ENCODE results near the gene ARID1B. TPM values are rescaled to one million over a fixed set of nuclear protein-coding genes. Genes with fewer than 3 reads are reported as not detected.
A peak's percentile ranks its signal among the peaks of the same experiment; 100 is the strongest.

Gene ARID1B
- total and polyA plus RNA-seq, 12 donors = 11.2 to 63.2 (median 52.2) TPM

DNA sequence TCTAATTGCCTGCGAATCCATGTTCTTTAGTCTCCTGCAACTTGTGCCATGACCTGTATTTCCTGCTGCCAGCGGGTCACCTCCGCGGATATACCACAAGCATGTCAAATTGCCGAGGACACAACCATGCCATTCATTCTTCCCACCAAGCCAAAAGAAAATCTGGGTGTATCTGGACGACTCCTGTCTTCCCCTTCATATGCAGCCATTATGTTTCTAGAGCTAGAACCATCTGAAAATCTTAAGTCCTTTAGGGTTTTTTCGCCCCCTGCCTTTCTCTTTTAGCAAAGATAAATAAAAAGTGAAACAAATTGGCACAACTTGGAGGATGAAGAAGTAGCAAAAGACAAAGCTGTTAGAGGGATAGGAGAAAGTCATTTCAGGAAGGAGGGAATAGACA is 242.6 kb downstream of the ARID1B start:
- H3K9me3 ChIP-seq = no peaks in the 10 kb centered on the region
- ATAC-seq (no peak), DNase-seq (no peak)
- intact Hi-C loops (cut with DNase I) = loop anchor here in 7 of 10 donors (2.0 to 10.0 kb wide), 15 partner anchors 42 to 457 kb away; partner anchors contain the start of gene ARID1B (in 3 of the 7)
- 71 to 75% methylated on average over 7 of the region's 7 CpGs for WGBS, 2 donors
- peak overlapping the region in 1 of 10 donors; percentile 81 for H3K4me3 ChIP-seq
- H3K36me3 ChIP-seq = no peaks in the 10 kb centered on the region
- TF ChIP-seq, protein P1, sequence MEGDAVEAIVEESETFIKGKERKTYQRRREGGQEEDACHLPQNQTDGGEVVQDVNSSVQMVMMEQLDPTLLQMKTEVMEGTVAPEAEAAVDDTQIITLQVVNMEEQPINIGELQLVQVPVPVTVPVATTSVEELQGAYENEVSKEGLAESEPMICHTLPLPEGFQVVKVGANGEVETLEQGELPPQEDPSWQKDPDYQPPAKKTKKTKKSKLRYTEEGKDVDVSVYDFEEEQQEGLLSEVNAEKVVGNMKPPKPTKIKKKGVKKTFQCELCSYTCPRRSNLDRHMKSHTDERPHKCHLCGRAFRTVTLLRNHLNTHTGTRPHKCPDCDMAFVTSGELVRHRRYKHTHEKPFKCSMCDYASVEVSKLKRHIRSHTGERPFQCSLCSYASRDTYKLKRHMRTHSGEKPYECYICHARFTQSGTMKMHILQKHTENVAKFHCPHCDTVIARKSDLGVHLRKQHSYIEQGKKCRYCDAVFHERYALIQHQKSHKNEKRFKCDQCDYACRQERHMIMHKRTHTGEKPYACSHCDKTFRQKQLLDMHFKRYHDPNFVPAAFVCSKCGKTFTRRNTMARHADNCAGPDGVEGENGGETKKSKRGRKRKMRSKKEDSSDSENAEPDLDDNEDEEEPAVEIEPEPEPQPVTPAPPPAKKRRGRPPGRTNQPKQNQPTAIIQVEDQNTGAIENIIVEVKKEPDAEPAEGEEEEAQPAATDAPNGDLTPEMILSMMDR (IDR thresholded peaks at IDR 0.05) = no peak
- H3K27me3 ChIP-seq = no peaks in the 10 kb centered on the region
- peak overlapping the region in 3 of 10 donors; percentile 98 to 99 (median 99) for H3K27ac ChIP-seq
- peaks cover 0 to 73% (median 56%) of the 10 kb centered on the region in 9 donors for H3K4me1 ChIP-seq

DNA sequence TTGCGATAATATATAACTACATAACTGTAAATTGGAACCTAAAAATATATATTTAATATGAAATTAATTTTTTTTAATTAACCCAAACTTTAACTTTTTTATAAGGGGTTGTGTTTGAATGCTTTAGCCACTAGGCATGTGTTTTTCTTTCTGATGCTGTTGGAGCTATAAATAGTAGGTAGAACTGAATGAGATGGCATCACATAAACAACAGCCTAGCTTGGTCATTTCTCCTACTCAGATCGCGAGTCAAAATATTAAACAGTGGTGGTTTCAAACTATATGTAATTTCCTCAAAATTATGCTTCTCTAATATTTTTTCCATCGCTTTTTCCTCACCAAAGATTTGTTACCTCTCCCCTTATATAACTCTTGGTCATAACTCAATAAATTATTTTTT is 243.2 kb downstream of the ARID1B start:
- no peak for ATAC-seq
- no peak for DNase-seq
- intact Hi-C loops (cut with DNase I) = loop anchor here in 7 of 10 donors (2.0 to 10.0 kb wide), 12 partner anchors 68 to 458 kb away; partner anchors contain the start of gene ARID1B (in 3 of the 7)
- 25 to 35% methylated on average over 4 of the region's 4 CpGs for WGBS, 2 donors
- Histone ChIP-seq H3K36me3 (no peaks in the 10 kb centered on the region), H3K4me1 (peaks cover 0 to 66% (median 52%) of the 10 kb centered on the region in 9 donors), H3K27ac (peak overlapping the region; percentile 94 to 100 (median 98)), H3K27me3 (no peaks in the 10 kb centered on the region), H3K9me3 (peaks cover 0 to 3% (median 0%) of the 10 kb centered on the region in 11 donors), H3K4me3 (peak overlapping the region; percentile 59 to 88 (median 78))
- TF ChIP-seq, protein P1 (IDR thresholded peaks at IDR 0.05) = no peak

DNA sequence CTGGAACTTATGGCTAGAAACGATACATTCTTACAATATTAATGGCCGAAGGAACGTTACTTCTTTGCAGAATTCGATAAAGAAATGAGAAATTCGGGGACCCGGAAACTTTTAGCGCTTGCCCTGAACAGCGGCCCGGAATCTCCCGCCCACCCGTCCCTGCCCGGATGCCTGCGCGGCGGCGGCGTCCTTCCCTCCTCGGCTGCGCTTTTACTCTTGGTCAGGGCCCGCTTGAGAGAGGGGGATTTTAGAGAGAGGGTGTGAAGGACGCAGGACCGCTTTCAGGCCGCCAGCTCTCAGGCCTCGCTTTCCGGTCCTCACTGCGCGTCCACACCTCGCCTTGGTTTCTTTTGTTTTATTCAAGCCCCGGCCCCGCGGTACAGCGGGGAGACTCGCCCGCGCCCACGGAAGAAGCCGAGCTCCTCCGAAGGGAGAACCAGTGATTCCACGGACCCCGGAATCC is 243.7 kb downstream of the ARID1B start:
- H3K4me1 ChIP-seq = peaks cover 0 to 63% (median 47%) of the 10 kb centered on the region in 9 donors
- ATAC-seq (peak; percentile 27 to 63 (median 58)), DNase-seq (peak; percentile 54 to 62)
- H3K36me3 ChIP-seq = no peaks in the 10 kb centered on the region
- H3K27ac ChIP-seq = peak overlapping the region; percentile 94 to 100 (median 98)
- 0 to 1% methylated on average over 39 to 40 of the region's 40 CpGs for WGBS, 2 donors
- H3K9me3 ChIP-seq = peaks cover 0 to 8% (median 0%) of the 10 kb centered on the region in 11 donors
- no peaks in the 10 kb centered on the region for H3K27me3 ChIP-seq
- H3K4me3 ChIP-seq = peak overlapping the region; percentile 59 to 88 (median 78)
- TF ChIP-seq, protein P1 (IDR thresholded peaks at IDR 0.05) = no peak
- intact Hi-C loops (cut with DNase I) = loop anchor here in 7 of 10 donors (2.0 to 10.0 kb wide), 12 partner anchors 69 to 459 kb away; partner anchors contain the start of gene ARID1B (in 3 of the 7)

DNA sequence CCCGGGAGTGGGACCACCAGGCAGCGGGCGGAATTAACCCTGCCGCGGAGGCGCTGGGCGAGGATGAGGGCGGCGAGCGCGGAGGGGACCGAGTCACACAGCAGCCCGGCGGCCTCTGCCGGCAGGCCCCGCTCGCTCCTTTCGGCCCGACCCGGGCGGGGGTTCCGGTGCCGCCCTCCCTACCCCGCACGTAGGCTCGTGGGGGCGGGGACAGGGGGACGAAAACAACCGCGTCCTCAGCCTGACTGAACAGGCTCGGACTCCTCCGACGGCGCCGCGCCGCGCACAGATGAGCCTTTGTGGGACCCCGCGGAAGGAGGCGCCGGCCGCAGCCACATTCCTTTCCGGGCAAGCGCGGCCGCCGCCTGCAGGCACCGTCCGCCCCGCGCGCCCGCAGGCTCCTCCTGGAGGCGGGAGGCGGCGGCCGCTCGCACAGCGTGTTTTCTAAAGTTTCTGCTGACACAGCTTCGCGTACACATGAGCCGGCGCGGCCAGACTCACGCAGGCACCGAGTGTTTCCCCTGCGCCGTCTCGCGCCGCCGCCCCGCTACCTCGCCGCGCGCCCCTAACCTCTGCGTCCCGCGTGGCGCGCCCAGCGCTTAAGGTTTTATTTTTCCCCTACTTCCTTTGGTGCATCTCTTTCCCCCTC is 244.3 kb downstream of the ARID1B start:
- 0% methylated on average over 70 to 84 of the region's 84 CpGs for WGBS, 2 donors
- Histone ChIP-seq H3K36me3 (no peaks in the 10 kb centered on the region), H3K27ac (peak overlapping the region; percentile 94 to 100 (median 98)), H3K4me3 (peak overlapping the region; percentile 59 to 88 (median 78)), H3K4me1 (peaks cover 0 to 63% (median 47%) of the 10 kb centered on the region in 9 donors), H3K27me3 (no peaks in the 10 kb centered on the region), H3K9me3 (peaks cover 0 to 9% (median 0%) of the 10 kb centered on the region in 11 donors)
- intact Hi-C loops (cut with DNase I) = loop anchor here in 7 of 10 donors (2.0 to 10.0 kb wide), 12 partner anchors 69 to 459 kb away; partner anchors contain the start of gene ARID1B (in 3 of the 7)
- TF ChIP-seq, protein P1 (IDR thresholded peaks at IDR 0.05) = peak in 8 of 9 donors; percentile 29 to 71 (median 48)
- ATAC-seq = peak; percentile 93 to 96 (median 94)
- peak; percentile 91 to 92 for DNase-seq

All from heart right ventricle (tissue), 16 donors.